ENCODE measurements around the gene PDZK1. TPM values are rescaled to one million over a fixed set of nuclear protein-coding genes. Genes with fewer than 3 reads are reported as not detected.
A peak's percentile ranks its signal among the peaks of the same experiment; 100 is the strongest.

PDZK1 gene
- total RNA-seq, 2 donors from 2014 or later, result 7.8 to 24.7 TPM

DNA sequence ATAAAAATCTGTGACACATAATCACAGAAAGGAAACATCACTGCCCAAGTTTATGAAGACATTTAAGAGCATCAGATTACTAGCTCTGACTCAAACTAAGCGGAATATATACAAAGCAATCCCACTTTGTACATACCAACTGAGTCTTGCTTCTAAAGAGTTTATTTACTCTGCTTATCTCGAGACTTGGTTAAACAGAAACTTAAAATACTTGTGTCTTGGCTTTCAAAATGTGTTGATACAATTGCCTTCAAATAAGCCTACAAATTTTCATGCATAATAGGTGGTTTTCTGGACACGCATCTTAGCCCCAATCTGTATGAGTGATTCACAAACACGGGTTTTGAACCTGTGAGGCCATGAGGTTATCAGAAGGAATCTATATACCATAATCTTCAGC is 33.1 kb upstream of the PDZK1 start:
- H3K27ac ChIP-seq, result no peak overlapping the region
- H3K4me3 ChIP-seq, result no peak overlapping the region
- peak; percentile 64 for ATAC-seq
- H3K9me3 ChIP-seq, result no peaks in the 10 kb centered on the region
- DNase-seq, result no peak
- H3K27me3 ChIP-seq, result no peaks in the 10 kb centered on the region
- intact Hi-C loops (cut with DNase I), result no loop called here
- WGBS, 2 donors, result 24 to 27% methylated on average over 4 of the region's 4 CpGs
- TF ChIP-seq, protein P1, sequence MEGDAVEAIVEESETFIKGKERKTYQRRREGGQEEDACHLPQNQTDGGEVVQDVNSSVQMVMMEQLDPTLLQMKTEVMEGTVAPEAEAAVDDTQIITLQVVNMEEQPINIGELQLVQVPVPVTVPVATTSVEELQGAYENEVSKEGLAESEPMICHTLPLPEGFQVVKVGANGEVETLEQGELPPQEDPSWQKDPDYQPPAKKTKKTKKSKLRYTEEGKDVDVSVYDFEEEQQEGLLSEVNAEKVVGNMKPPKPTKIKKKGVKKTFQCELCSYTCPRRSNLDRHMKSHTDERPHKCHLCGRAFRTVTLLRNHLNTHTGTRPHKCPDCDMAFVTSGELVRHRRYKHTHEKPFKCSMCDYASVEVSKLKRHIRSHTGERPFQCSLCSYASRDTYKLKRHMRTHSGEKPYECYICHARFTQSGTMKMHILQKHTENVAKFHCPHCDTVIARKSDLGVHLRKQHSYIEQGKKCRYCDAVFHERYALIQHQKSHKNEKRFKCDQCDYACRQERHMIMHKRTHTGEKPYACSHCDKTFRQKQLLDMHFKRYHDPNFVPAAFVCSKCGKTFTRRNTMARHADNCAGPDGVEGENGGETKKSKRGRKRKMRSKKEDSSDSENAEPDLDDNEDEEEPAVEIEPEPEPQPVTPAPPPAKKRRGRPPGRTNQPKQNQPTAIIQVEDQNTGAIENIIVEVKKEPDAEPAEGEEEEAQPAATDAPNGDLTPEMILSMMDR (IDR thresholded peaks at IDR 0.05), result no peak
- no peak for TF ChIP-seq POLR2A (IDR thresholded peaks at IDR 0.05)
- peaks cover 8% of the 10 kb centered on the region for H3K4me1 ChIP-seq
- H3K36me3 ChIP-seq (replicated peaks in 1 of 2; ENCODE audit: insufficient read depth in 1 of 2, low read depth in 2 of 2), result peaks cover 0 to 7% of the 10 kb centered on the region in 2 donors

DNA sequence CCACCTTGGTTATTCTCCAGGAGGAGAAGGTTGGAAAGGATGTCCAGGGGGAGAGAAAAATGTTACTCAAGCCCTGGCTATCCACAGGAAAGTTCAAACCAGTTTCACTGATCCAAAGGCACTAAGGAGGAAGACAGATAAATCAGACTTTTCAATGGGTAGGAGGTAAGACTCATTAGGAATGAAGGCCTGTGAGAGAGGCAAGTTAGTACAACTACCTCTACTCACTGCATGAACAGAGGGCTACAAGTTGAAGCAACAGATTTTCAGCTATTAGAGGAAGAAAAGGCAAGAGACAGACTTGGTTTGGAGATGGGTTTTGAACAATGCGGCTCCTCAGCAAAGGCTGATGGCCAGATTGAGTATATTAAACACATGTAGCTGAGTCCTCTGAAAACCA is 29.0 kb upstream of the PDZK1 start:
- TF ChIP-seq, protein P1 (IDR thresholded peaks at IDR 0.05), result no peak
- no peak for TF ChIP-seq POLR2A (IDR thresholded peaks at IDR 0.05)

DNA sequence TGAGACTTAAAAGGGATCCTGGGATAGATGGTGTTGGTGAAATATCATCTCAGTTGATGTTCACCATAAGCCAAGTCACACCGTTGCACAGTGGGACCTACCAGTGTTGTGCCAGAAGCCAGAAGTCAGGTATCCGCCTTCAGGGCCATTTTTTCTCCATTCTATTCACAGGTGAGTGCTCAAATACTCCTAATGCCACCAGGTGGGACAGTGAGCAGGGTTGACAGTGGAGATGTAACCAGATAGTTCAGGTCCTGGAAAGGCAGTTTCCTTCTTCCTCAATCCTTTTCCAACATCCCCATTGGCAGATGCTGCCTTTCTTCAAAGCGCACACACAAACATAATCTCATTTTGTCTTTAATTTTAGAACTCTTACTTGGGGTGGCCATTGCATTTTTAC is 23.7 kb upstream of the PDZK1 start:
- H3K27ac ChIP-seq, result no peak overlapping the region
- no peaks in the 10 kb centered on the region for H3K9me3 ChIP-seq
- ATAC-seq (no peak), DNase-seq (no peak)
- no peaks in the 10 kb centered on the region for H3K36me3 ChIP-seq (replicated peaks in 1 of 2; ENCODE audit: insufficient read depth in 1 of 2, low read depth in 2 of 2)
- no peak for TF ChIP-seq POLR2A (IDR thresholded peaks at IDR 0.05)
- TF ChIP-seq, protein P1 (IDR thresholded peaks at IDR 0.05), result no peak
- H3K4me3 ChIP-seq, result no peak overlapping the region
- intact Hi-C loops (cut with DNase I), result no loop called here
- no peaks in the 10 kb centered on the region for H3K27me3 ChIP-seq
- no peaks in the 10 kb centered on the region for H3K4me1 ChIP-seq
- 83 to 100% methylated on average over 3 of the region's 3 CpGs for WGBS, 2 donors

More for the DNA sequence above, 29.0 kb upstream of the PDZK1 start:
- H3K4me3 ChIP-seq, result no peak overlapping the region
- no peaks in the 10 kb centered on the region for H3K9me3 ChIP-seq
- 95 to 96% methylated on average over 1 of the region's 1 CpG for WGBS, 2 donors
- peaks cover 8% of the 10 kb centered on the region for H3K4me1 ChIP-seq
- no peak overlapping the region for H3K27ac ChIP-seq
- DNase-seq, result no peak
- no peaks in the 10 kb centered on the region for H3K36me3 ChIP-seq (replicated peaks in 1 of 2; ENCODE audit: insufficient read depth in 1 of 2, low read depth in 2 of 2)
- intact Hi-C loops (cut with DNase I), result no loop called here
- H3K27me3 ChIP-seq, result no peaks in the 10 kb centered on the region
- ATAC-seq, result no peak

DNA sequence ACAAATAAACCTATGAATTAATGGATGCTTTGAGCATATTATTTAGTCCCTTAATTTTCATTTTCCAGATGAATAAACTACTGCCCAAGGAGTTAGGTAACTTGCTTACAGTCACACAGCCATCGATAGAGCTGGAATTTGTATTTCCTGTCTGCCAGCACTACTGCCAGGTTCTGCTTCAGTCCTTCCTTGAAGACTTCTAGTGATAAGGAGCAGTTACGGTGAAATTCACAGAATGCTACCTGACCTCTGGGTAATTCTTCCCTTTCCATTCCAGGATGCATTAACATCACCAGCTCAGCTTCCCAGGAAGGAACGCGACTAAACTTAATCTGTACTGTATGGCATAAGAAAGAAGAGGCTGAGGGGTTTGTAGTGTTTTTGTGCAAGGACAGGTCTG is 23.3 kb upstream of the PDZK1 start:
- no peak overlapping the region for H3K27ac ChIP-seq
- TF ChIP-seq, protein P1 (IDR thresholded peaks at IDR 0.05), result no peak
- TF ChIP-seq POLR2A (IDR thresholded peaks at IDR 0.05), result no peak
- DNase-seq, result no peak
- H3K4me1 ChIP-seq, result no peaks in the 10 kb centered on the region
- H3K4me3 ChIP-seq, result no peak overlapping the region
- no peaks in the 10 kb centered on the region for H3K36me3 ChIP-seq (replicated peaks in 1 of 2; ENCODE audit: insufficient read depth in 1 of 2, low read depth in 2 of 2)
- intact Hi-C loops (cut with DNase I), result no loop called here
- 65 to 71% methylated on average over 4 of the region's 4 CpGs for WGBS, 2 donors
- no peaks in the 10 kb centered on the region for H3K27me3 ChIP-seq
- no peak for ATAC-seq
- H3K9me3 ChIP-seq, result no peaks in the 10 kb centered on the region

DNA sequence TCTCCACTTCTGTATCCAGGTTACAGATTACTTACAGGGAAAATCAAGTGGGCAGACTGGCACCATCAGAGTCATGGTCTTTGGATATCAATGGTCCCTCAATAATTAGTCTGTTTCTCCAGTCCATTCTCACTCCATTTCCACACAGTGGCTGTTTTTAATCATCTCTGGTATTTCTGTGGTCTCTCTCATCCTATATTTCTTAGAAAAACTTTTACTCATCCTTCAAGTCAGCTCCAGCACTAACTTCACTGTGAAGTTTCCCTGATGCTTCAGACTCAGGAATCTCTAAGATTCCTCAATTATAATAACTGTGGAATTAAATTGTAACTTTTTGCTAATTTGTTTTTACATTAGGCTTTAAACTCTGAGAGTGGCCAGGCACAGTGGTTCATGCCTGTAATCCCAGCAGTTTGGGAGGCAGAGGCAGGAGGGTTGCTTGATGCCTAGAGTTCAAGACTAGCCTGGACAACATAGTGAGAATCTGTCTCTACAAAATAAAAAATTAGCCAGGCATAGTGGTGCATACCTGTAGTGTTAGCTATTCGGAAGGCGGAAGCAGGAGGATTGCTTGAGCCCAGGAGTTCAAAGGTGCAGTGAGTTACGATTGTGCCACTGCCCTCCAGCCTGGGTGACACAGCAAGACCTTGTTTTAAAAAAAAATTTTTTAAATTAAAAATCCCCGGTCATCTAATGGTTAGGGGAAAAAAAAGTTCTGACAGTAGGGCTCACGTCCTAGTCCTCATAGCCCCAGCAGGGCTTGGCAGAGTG is 22.7 kb upstream of the PDZK1 start:
- no peak overlapping the region for H3K27ac ChIP-seq
- no peak overlapping the region for H3K4me3 ChIP-seq
- TF ChIP-seq, protein P1 (IDR thresholded peaks at IDR 0.05), result no peak
- TF ChIP-seq POLR2A (IDR thresholded peaks at IDR 0.05), result no peak
- ATAC-seq (no peak), DNase-seq (no peak)
- no peaks in the 10 kb centered on the region for H3K9me3 ChIP-seq
- 80% methylated on average over 5 of the region's 5 CpGs for WGBS, 2 donors
- H3K36me3 ChIP-seq (replicated peaks in 1 of 2; ENCODE audit: insufficient read depth in 1 of 2, low read depth in 2 of 2), result no peaks in the 10 kb centered on the region
- H3K4me1 ChIP-seq, result no peaks in the 10 kb centered on the region
- intact Hi-C loops (cut with DNase I), result no loop called here
- H3K27me3 ChIP-seq, result no peaks in the 10 kb centered on the region

Measured in body of pancreas (tissue), 4 donors.